K562 (cell line): ENCODE data around the gene SGSM2. TPM values are rescaled to one million over a fixed set of nuclear protein-coding genes. Genes with fewer than 3 reads are reported as not detected.

Source experiments
- ARID3A ChIP-seq: IDR thresholded peaks from 2 replicates; pipeline ENCODE4 v1.6.1; 2012; ENCODE audit warnings: low read depth, low read length, improper control_type of control experiment, borderline replicate concordance
- C11orf30 ChIP-seq: fragments of 450-650 bp; IDR thresholded peaks from 2 replicates; pipeline ENCODE4 v1.6.1; 2016; ENCODE audit warnings: low read depth, mild to moderate bottlenecking
- ELF1 ChIP-seq: fragments of 200-800 bp; sonication (Bioruptor generic); IDR thresholded peaks from 2 replicates; pipeline ENCODE4 v1.6.1; 2016; ENCODE audit warnings: missing genetic modification characterization, missing compliant biosample characterization
- GATAD2B ChIP-seq: fragments of 450-650 bp; IDR thresholded peaks from 2 replicates; pipeline ENCODE4 v1.6.1; 2017; ENCODE audit warnings: mild to moderate bottlenecking, borderline replicate concordance
- HLTF ChIP-seq: fragments of 450-650 bp; IDR thresholded peaks from 2 replicates; pipeline ENCODE4 v1.6.1; 2016
- JUNB ChIP-seq: fragments of 450-650 bp; formaldehyde crosslinking; conservative IDR thresholded peaks from 2 replicates; pipeline ENCODE4 v1.4.0; 2020; ENCODE audit warnings: mild to moderate bottlenecking
- KLF16 ChIP-seq: IDR thresholded peaks from 2 replicates; pipeline ENCODE4 v1.6.1; 2016; ENCODE audit warnings: antibody characterized with exemption
- MED1 ChIP-seq: sonication (generic); formaldehyde crosslinking; IDR thresholded peaks from 2 replicates; pipeline ENCODE4 v1.8.1; 2023; ENCODE audit warnings: missing genetic modification reagents, borderline replicate concordance
- NEUROD1 ChIP-seq: fragments of 150-350 bp; IDR thresholded peaks from 2 replicates; pipeline ENCODE4 v1.6.1; 2014; ENCODE audit warnings: borderline replicate concordance, low read length, low read depth; ENCODE audit not compliant: partially characterized antibody
- PML ChIP-seq: IDR thresholded peaks from 2 replicates; pipeline ENCODE4 v1.6.1; 2012; ENCODE audit warnings: low read length, inconsistent platforms
- TAL1 ChIP-seq: fragments of 450-650 bp; IDR thresholded peaks from 2 replicates; pipeline ENCODE4 v1.6.1; 2016; ENCODE audit warnings: mild to moderate bottlenecking
- ZNF140 ChIP-seq: fragments of 250-450 bp; sonication (Bioruptor Pico); IDR thresholded peaks from 2 replicates; pipeline ENCODE4 v1.8.0; 2021; ENCODE audit warnings: moderate library complexity, mild to moderate bottlenecking, inconsistent platforms
- ZNF780A ChIP-seq: fragments of 250-450 bp; sonication (Bioruptor Pico); IDR thresholded peaks from 2 replicates; pipeline ENCODE4 v1.5.0; 2021; ENCODE audit warnings: mild to moderate bottlenecking
- polyA plus RNA-seq, 8 experiments: library from polyadenylated mRNA; depleted of rRNA in 4 of 8; stranded (reverse) in 5 of 8; unstranded in 3 of 8; fragments of >200 nt; fragmentation: Nextera tagmentation in 2 of 8; fragmentation: Illumina TruSeq in 1 of 8; extraction: Ambion mirVana in 2 of 8; extraction: Trizol in 1 of 8; gene quantifications; 2 replicates each; pipeline versions ENCODE4 v1.2.1 to v1.2.3, GENCODE V29; 2011 to 2014; ENCODE audit warnings: inconsistent platforms in 1 of 8, missing spikeins in 1 of 8
- total RNA-seq, 7 experiments: library from RNA; depleted of rRNA in 6 of 7; stranded (reverse); fragments of >200 nt in 6 of 7; fragmentation: Illumina TruSeq in 2 of 7; extraction: Trizol in 2 of 7; gene quantifications; 2 replicates each; pipeline versions ENCODE4 v1.2.1 to v1.2.3, GENCODE V29; 2011 to 2021; ENCODE audit warnings: low replicate concordance in 1 of 7
- TF ChIP-seq, protein P1 (sequence below): fragments of 450-650 bp; IDR thresholded peaks from 2 replicates; pipeline ENCODE4 v1.6.1; 2016; ENCODE audit warnings: mild to moderate bottlenecking, moderate library complexity
- TF ChIP-seq, protein P2 (sequence below): sonication (generic); formaldehyde crosslinking; IDR thresholded peaks from 2 replicates; pipeline ENCODE4 v1.8.0; 2023; ENCODE audit warnings: mild to moderate bottlenecking, missing genetic modification reagents

Gene SGSM2
- total and polyA plus RNA-seq, 9 of the 15 experiments (the other 6 are each of a cell fraction or from before 2014, with no cell fraction given): 0.20 to 26.3 (median 14.8) TPM

DNA sequence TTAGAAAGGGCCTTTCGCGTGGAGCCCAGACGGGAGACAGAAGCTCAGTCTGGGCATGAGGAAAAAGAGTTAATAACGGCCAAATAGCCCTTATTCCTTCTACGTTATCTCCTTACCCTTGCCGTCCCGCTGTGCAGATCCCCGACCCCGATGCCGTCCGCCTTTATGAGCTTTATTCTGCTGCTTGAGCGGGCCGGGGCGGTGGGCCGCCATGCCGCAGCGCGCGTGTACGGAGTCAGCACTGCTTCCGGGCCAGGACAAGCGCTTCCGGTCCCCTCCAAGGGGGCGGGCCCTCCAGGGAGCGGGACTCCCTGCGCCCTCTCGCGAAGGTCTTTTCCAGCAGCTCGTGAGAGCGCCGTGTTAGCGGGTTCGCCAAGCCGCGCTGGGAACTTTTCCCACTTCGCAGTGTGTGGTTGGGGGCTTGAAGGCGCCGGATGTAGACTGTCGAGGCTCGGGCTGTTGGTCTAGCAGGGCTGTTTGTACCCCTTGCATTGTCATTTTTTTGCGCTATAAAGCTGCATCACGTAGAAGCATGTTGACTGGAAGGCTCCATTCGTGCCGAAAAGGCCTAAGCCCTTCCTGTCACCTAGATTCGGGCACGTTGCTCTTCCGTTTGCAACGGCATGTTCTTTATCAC, 968 bp upstream of the SGSM2 start, which contains the start of gene TSR1 (continued):
- TF ChIP-seq, protein P1, sequence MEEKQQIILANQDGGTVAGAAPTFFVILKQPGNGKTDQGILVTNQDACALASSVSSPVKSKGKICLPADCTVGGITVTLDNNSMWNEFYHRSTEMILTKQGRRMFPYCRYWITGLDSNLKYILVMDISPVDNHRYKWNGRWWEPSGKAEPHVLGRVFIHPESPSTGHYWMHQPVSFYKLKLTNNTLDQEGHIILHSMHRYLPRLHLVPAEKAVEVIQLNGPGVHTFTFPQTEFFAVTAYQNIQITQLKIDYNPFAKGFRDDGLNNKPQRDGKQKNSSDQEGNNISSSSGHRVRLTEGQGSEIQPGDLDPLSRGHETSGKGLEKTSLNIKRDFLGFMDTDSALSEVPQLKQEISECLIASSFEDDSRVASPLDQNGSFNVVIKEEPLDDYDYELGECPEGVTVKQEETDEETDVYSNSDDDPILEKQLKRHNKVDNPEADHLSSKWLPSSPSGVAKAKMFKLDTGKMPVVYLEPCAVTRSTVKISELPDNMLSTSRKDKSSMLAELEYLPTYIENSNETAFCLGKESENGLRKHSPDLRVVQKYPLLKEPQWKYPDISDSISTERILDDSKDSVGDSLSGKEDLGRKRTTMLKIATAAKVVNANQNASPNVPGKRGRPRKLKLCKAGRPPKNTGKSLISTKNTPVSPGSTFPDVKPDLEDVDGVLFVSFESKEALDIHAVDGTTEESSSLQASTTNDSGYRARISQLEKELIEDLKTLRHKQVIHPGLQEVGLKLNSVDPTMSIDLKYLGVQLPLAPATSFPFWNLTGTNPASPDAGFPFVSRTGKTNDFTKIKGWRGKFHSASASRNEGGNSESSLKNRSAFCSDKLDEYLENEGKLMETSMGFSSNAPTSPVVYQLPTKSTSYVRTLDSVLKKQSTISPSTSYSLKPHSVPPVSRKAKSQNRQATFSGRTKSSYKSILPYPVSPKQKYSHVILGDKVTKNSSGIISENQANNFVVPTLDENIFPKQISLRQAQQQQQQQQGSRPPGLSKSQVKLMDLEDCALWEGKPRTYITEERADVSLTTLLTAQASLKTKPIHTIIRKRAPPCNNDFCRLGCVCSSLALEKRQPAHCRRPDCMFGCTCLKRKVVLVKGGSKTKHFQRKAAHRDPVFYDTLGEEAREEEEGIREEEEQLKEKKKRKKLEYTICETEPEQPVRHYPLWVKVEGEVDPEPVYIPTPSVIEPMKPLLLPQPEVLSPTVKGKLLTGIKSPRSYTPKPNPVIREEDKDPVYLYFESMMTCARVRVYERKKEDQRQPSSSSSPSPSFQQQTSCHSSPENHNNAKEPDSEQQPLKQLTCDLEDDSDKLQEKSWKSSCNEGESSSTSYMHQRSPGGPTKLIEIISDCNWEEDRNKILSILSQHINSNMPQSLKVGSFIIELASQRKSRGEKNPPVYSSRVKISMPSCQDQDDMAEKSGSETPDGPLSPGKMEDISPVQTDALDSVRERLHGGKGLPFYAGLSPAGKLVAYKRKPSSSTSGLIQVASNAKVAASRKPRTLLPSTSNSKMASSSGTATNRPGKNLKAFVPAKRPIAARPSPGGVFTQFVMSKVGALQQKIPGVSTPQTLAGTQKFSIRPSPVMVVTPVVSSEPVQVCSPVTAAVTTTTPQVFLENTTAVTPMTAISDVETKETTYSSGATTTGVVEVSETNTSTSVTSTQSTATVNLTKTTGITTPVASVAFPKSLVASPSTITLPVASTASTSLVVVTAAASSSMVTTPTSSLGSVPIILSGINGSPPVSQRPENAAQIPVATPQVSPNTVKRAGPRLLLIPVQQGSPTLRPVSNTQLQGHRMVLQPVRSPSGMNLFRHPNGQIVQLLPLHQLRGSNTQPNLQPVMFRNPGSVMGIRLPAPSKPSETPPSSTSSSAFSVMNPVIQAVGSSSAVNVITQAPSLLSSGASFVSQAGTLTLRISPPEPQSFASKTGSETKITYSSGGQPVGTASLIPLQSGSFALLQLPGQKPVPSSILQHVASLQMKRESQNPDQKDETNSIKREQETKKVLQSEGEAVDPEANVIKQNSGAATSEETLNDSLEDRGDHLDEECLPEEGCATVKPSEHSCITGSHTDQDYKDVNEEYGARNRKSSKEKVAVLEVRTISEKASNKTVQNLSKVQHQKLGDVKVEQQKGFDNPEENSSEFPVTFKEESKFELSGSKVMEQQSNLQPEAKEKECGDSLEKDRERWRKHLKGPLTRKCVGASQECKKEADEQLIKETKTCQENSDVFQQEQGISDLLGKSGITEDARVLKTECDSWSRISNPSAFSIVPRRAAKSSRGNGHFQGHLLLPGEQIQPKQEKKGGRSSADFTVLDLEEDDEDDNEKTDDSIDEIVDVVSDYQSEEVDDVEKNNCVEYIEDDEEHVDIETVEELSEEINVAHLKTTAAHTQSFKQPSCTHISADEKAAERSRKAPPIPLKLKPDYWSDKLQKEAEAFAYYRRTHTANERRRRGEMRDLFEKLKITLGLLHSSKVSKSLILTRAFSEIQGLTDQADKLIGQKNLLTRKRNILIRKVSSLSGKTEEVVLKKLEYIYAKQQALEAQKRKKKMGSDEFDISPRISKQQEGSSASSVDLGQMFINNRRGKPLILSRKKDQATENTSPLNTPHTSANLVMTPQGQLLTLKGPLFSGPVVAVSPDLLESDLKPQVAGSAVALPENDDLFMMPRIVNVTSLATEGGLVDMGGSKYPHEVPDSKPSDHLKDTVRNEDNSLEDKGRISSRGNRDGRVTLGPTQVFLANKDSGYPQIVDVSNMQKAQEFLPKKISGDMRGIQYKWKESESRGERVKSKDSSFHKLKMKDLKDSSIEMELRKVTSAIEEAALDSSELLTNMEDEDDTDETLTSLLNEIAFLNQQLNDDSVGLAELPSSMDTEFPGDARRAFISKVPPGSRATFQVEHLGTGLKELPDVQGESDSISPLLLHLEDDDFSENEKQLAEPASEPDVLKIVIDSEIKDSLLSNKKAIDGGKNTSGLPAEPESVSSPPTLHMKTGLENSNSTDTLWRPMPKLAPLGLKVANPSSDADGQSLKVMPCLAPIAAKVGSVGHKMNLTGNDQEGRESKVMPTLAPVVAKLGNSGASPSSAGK: peak; percentile 93
- TF ChIP-seq ARID3A (no peak), C11orf30 (peak; percentile 98), ZNF140 (CRISPR knock-in tag) (no peak), PML (peak; percentile 74; the same call in 1 of the 2 replicates), KLF16 (no peak), ZNF780A (CRISPR knock-in tag) (no peak), HLTF (no peak), TAL1 (no peak), NEUROD1 (peak; percentile 45), ELF1 (tag) (peak; percentile 65; the same call in 1 of the 2 replicates), JUNB (CRISPR knock-in tag) (no peak), GATAD2B (no peak), MED1 (CRISPR knock-in tag) (no peak)
- TF ChIP-seq, protein P2, sequence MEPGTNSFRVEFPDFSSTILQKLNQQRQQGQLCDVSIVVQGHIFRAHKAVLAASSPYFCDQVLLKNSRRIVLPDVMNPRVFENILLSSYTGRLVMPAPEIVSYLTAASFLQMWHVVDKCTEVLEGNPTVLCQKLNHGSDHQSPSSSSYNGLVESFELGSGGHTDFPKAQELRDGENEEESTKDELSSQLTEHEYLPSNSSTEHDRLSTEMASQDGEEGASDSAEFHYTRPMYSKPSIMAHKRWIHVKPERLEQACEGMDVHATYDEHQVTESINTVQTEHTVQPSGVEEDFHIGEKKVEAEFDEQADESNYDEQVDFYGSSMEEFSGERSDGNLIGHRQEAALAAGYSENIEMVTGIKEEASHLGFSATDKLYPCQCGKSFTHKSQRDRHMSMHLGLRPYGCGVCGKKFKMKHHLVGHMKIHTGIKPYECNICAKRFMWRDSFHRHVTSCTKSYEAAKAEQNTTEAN (CRISPR knock-in tag): no peak; the same call in 1 of the 2 replicates
